Mesodermal cell (in vitro differentiated cells): ENCODE data around the gene D2HGDH.

Experiments used
- H3K27ac ChIP-seq: 2 replicates; pipeline ENCODE4 v1.7.0; 2013; ENCODE audit warnings: mild to moderate bottlenecking, low read depth, low read length, moderate library complexity; ENCODE audit not compliant: severe bottlenecking
- H3K36me3 ChIP-seq: 2 replicates; pipeline ENCODE4 v1.7.1; 2013; ENCODE audit warnings: mild to moderate bottlenecking, low read length, moderate library complexity; ENCODE audit not compliant: control insufficient read depth, insufficient read depth
- H3K4me1 ChIP-seq: one replicate; pipeline ENCODE4 v1.7.1; 2013; ENCODE audit warnings: mild to moderate bottlenecking, low read length; ENCODE audit not compliant: insufficient read depth, control insufficient read depth, poor library complexity, severe bottlenecking
- H3K4me3 ChIP-seq: 2 replicates; pipeline ENCODE4 v1.7.0; 2013; ENCODE audit warnings: low read length, control low read depth, mild to moderate bottlenecking; ENCODE audit not compliant: insufficient read depth, poor library complexity, severe bottlenecking; ENCODE audit errors: extremely low read depth
- H3K9me3 ChIP-seq: 2 replicates; pipeline ENCODE4 v1.7.1; 2013; ENCODE audit warnings: mild to moderate bottlenecking, low read length, moderate library complexity; ENCODE audit not compliant: control insufficient read depth
- WGBS, 2 experiments: methylation state at CpG; one replicate each; pipeline ENCODE4 v1.1.5; 2013; ENCODE audit warnings: missing lambda C conversion rate in 2 of 2; ENCODE audit not compliant: insufficient coverage in 2 of 2; 5-methylcytosine and 5-hydroxymethylcytosine counted together

The D2HGDH gene

DNA sequence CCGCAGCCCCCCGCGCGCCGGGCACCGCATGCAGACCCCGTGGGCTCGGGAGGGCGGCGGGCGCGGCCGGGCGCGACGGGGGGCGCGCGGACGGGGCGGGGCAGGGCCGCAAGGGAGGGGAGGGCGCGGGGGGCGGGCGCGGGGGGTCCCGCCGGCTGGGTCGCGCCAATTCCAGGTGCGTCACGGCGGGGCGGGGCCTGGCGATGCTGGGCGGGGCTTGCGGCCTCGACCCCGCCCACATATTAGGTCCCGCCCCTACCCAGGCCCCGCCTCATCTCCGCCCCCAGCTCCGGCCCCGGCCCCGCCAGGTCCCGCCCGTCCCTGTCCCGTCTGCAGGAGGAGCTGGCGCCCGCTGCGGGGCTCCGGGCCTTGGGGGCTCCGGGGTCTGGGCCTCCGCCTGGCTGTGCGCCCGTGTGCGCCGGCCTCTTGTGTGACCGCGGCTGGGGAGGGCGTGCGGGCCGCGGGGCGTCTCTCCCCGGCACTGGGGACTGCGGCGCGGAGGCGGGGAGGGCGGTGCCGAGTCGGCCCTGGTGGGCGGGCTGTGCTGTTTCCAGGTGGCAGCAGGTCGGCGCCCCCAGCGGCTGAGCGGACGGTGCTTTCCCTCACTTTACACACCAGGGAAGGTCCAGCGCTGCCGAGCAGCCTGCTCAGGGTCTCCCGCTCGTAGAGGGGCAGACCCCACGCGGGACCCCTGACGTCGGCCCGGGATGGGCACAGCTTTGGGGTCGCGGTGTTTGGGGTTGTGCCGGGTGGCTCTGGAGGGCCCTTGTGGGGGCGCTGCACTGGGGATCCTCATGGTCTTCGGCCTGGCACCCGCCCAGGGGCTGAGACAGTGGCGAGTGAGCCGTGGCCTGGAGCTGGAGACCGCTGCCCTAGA lies 32.0 kb upstream of the D2HGDH start:
- H3K9me3 ChIP-seq = peaks cover 13% of the 10 kb centered on the region
- H3K36me3 ChIP-seq = peaks cover 34% of the 10 kb centered on the region
- H3K4me3 ChIP-seq = peak overlapping the region; percentile 68
- WGBS, 2 experiments = 1 to 3% methylated on average over 47 to 74 of the region's 98 CpGs
- H3K27ac ChIP-seq = peak overlapping the region; percentile 91
- no peaks in the 10 kb centered on the region for H3K4me1 ChIP-seq

DNA sequence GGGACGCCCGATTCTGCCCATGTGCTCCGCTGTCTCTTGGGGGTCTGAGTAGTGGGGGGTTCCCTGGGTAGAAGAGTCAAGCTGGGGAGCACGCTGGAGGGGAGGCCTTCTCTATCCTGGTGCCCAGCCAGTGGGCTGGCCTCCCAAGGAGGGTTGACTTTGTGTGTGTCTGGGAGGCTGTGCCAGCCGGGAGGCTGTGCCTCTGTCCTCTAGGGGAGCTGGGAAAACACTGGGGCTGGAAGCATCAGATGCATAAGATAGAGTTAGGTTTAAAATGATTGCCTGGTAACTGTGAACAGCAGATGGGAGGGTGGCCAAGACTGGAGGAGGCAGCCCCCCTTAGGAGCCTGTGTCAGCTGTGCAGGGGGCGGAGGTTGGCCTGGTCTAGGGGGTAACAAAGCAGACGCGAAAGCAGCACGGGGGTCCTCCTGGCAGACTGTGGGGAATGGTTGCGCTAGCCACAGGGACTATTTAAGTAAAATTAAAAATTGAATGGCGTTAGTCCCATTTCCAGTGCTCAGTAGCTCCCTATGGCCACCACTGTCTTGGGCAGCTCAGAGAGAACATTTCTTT lies 31.3 kb upstream of the D2HGDH start:
- peak overlapping the region; percentile 71 for H3K27ac ChIP-seq
- WGBS, 2 experiments = 54 to 65% methylated on average over 8 to 9 of the region's 11 CpGs

DNA sequence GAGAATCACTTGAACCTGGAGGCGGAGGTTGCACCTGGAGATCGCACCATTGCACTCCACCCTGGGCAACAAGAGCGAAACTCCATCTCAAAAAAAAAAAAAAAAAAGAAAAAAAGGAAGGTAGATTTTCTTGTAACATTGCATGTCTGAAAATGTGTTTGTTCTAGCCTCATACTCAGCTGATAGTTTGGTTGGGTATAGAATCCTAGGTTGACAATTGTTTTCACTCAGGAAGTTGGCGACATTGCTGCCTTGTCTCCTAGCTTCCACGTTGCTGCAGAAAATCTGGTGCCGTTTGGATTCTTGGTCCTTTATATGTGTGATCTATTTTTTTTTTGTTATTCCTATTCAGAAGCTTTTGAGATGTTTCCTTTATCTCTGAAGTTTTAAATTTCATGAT lies 27.9 kb upstream of the D2HGDH start:
- H3K27ac ChIP-seq = no peak overlapping the region
- WGBS, 2 experiments = 88 to 100% methylated on average over 1 to 3 of the region's 6 CpGs
- H3K36me3 ChIP-seq = peaks cover 67% of the 10 kb centered on the region
- H3K4me3 ChIP-seq = no peak overlapping the region
- peaks cover 13% of the 10 kb centered on the region for H3K9me3 ChIP-seq
- no peaks in the 10 kb centered on the region for H3K4me1 ChIP-seq

More for the DNA sequence above, 31.3 kb upstream of the D2HGDH start:
- H3K36me3 ChIP-seq = peaks cover 41% of the 10 kb centered on the region
- no peaks in the 10 kb centered on the region for H3K4me1 ChIP-seq
- peak overlapping the region; percentile 68 for H3K4me3 ChIP-seq
- H3K9me3 ChIP-seq = peaks cover 13% of the 10 kb centered on the region

DNA sequence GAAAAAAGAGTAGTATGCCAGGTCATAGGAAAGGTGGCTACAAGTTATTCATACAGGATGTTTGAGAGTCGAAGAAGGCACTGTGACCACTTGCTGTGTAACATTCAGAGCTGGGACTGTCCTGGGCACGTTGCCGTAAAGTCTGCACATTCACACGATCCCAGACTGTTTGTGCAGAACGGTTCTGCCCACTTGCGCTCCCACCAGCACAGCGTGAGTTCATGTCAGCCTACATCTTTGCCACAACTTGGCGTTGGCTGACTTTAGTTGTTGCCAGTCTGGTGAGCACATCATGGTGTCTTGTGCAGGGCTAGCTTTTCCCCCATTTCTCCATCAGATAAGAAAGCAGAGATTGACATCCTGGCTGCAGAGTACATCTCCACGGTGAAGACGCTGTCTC lies 25.6 kb upstream of the D2HGDH start:
- Histone ChIP-seq H3K36me3 (peaks cover 83% of the 10 kb centered on the region), H3K27ac (no peak overlapping the region), H3K9me3 (peaks cover 13% of the 10 kb centered on the region), H3K4me1 (no peaks in the 10 kb centered on the region), H3K4me3 (no peak overlapping the region)
- 94 to 98% methylated on average over 10 of the region's 10 CpGs for WGBS, 2 experiments

DNA sequence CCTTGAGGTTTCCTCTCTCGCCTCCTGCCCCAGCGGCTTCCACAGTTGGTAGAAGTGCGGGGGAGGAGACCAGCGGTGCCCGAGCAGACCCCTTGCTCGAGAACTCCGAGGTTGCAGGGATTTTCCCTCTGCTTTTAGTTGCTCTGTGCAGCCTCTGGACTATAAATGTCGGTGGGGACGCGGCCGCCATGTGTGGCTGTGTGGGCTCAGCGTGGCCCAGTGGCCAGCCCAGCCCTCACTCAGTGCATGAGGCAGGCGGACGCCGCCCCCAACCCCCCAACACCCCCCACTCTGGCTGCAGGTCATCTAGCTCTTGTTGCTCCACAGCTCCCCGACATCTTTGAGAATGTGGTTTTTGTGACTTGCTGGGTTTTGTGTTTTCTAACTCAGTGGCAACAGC lies 15.3 kb upstream of the D2HGDH start:
- H3K4me1 ChIP-seq = no peaks in the 10 kb centered on the region
- H3K9me3 ChIP-seq = peaks cover 21% of the 10 kb centered on the region
- H3K27ac ChIP-seq = no peak overlapping the region
- 87 to 92% methylated on average over 6 to 12 of the region's 16 CpGs for WGBS, 2 experiments
- H3K4me3 ChIP-seq = no peak overlapping the region
- H3K36me3 ChIP-seq = peaks cover 88% of the 10 kb centered on the region

DNA sequence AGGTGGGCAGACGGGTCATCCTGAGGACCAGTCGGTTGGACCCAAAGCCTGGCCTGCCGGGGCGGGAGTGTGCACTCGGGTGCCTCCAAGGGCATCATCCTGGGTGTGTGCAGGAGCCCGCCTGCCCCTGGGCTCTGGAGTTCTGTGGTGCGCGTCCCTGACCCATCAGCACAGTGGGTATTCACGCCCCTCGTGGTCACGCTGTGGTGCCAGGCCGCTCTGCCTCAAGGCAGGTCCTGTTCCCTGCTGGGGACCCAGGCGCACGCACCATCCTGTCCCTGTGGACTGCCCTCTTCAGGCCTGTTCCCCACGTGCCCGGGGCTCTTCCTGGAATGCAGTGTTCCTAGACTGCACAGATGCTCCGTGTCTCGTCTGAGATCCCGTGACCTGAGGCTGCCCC lies 14.3 kb upstream of the D2HGDH start:
- no peaks in the 10 kb centered on the region for H3K4me1 ChIP-seq
- 97 to 98% methylated on average over 14 to 19 of the region's 19 CpGs for WGBS, 2 experiments
- H3K9me3 ChIP-seq = peaks cover 21% of the 10 kb centered on the region
- no peak overlapping the region for H3K4me3 ChIP-seq
- no peak overlapping the region for H3K27ac ChIP-seq
- peaks cover 86% of the 10 kb centered on the region for H3K36me3 ChIP-seq

DNA sequence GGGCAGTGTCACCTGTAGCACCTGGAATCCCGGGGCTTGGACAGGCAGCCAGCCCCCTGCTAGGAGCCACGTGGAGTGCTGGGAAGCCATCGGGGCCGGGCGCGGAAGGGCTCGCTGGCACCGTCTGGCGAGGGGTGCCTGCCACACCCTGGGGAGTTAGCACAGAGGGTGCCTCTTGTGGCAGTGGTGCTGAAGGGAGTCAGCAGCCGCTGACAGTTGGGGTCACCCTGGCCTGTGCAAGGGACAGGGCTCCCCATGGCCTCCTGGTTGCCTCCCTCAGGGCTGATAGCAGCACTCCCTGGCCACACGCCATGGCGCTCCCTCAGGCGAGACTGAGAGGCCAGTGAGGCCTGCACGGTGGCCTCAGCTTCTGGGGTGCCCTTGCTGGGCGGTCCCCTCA lies 13.9 kb upstream of the D2HGDH start:
- Histone ChIP-seq H3K4me3 (no peak overlapping the region), H3K9me3 (peaks cover 21% of the 10 kb centered on the region), H3K4me1 (no peaks in the 10 kb centered on the region), H3K27ac (no peak overlapping the region), H3K36me3 (peaks cover 83% of the 10 kb centered on the region)
- WGBS, 2 experiments = 91% methylated on average over 10 to 14 of the region's 15 CpGs

DNA sequence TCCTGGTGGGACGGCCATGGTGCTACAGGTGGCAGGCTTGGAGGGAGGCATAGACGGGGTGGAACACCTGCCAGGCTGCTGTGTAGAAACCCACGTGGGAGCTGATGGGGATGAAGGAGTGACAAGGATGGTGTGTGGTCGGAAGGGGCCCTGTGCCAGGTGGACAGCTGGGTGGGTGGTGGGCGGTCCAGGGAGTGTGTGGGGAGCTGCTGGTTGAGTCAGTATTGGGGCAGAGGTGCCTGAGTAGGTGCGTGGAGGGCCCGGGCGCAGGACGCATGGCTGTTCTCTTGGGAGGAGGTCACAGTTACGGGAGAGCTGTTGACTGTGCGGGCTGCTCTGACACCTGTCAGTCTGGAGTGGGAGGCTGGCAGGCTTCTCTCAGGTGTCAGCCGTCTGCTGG lies 12.6 kb upstream of the D2HGDH start:
- 82 to 86% methylated on average over 9 to 12 of the region's 12 CpGs for WGBS, 2 experiments
- Histone ChIP-seq H3K27ac (no peak overlapping the region), H3K36me3 (peaks cover 71% of the 10 kb centered on the region), H3K4me1 (no peaks in the 10 kb centered on the region), H3K4me3 (no peak overlapping the region), H3K9me3 (peaks cover 21% of the 10 kb centered on the region)

DNA sequence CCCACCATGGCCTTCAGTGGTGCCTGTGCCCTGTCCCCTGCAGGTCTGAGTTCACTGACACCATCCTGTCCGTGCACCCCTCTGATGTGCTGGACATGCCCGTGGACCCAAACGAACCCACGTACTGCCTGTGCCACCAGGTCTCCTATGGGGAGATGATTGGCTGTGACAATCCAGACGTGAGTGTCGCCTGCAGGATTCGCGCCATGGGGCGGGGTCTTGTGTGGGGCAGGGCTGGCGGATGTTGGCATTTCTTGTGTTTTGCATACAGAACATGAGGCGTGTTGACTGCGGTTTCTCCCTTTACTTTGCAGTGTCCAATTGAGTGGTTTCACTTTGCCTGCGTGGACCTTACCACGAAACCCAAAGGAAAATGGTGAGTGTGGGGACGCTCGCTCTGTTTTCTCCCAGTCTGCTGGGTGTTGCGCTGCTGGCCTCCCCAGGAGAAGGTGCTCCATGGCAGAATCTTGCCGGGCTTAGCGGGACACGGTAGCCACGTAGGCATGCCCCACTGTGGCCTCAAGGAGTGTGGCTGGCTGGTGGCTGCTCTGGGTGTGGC lies 11.5 kb upstream of the D2HGDH start:
- H3K36me3 ChIP-seq = peaks cover 67% of the 10 kb centered on the region

DNA sequence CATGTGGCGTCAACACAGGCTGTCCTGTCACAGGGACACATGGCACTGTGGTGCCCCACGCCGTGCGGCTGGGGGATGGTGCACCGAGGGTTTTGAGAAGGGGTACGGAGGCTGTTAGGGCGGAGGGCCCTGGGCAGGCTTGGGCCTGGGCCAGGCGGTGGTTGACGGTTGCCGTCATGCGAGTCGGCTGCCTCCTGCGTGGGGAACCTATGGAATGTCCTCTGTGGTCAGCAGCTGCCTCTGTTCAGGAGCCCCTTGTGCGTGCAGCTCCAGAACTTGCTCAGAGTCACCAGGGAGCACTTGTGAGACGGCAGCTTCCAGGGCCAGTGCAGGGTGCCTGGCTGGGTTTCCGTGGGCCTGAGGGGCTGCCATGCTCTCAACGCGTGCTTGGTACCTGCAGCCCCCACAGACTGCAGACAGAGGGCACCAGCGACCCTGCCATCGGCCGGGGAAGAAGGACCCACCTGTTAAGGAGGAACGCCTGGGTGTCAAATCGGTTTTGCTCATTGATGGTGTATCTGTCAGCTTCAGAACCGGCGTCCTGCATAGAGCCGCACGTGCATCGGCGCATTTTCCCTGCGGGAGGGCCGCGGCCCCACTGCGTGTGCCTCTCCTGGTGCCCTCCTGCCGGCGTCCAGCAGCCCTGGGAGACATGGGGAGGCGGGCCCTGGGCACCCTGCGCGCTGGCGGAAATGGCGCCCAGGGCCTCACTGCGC lies 10.0 kb upstream of the D2HGDH start:
- H3K27ac ChIP-seq = no peak overlapping the region
- no peaks in the 10 kb centered on the region for H3K4me1 ChIP-seq
- peaks cover 21% of the 10 kb centered on the region for H3K9me3 ChIP-seq
- no peak overlapping the region for H3K4me3 ChIP-seq
- 94 to 98% methylated on average over 40 to 41 of the region's 41 CpGs for WGBS, 2 experiments
- H3K36me3 ChIP-seq = peaks cover 54% of the 10 kb centered on the region

More for the DNA sequence above, 11.5 kb upstream of the D2HGDH start:
- no peak overlapping the region for H3K4me3 ChIP-seq
- H3K27ac ChIP-seq = no peak overlapping the region
- 93 to 97% methylated on average over 17 to 21 of the region's 21 CpGs for WGBS, 2 experiments
- H3K9me3 ChIP-seq = peaks cover 21% of the 10 kb centered on the region
- no peaks in the 10 kb centered on the region for H3K4me1 ChIP-seq
